Mesothelial cell of epicardium (in vitro differentiated cells): ENCODE measurements around the gene KLHDC4. TPM values are rescaled to one million over a fixed set of nuclear protein-coding genes. Genes with fewer than 3 reads are reported as not detected.

Experiments
- DNase-seq, 2 experiments: peaks; one replicate each; pipeline ENCODE4 v3.0.0; 2021; ENCODE audit warnings: low spot score in 2 of 2; ENCODE audit not compliant: unreplicated experiment in 2 of 2
- H3K27ac Mint-ChIP-seq: 2 replicates; pipeline ENCODE4 v1.8.0; 2021; ENCODE audit warnings: mixed read lengths
- H3K27me3 Mint-ChIP-seq: 2 replicates; pipeline ENCODE4 v1.8.0; 2021; ENCODE audit warnings: low read depth, mixed read lengths
- H3K36me3 Mint-ChIP-seq: 2 replicates; pipeline ENCODE4 v1.8.0; 2021; ENCODE audit warnings: mixed read lengths
- H3K4me1 Mint-ChIP-seq: 2 replicates; pipeline ENCODE4 v1.8.0; 2021; ENCODE audit warnings: mixed read lengths
- H3K4me3 Mint-ChIP-seq: 2 replicates; pipeline ENCODE4 v1.8.0; 2021; ENCODE audit warnings: mild to moderate bottlenecking, moderate library complexity, mixed read lengths
- H3K9me3 Mint-ChIP-seq: 2 replicates; pipeline ENCODE4 v1.8.0; 2021; ENCODE audit warnings: mixed read lengths
- total RNA-seq: library from RNA; stranded (reverse); gene quantifications from 3 replicates; pipeline ENCODE4 v1.2.1, GENCODE V29; 2021
- TF ChIP-seq, protein P1 (sequence below): fragments of 200-600 bp; sonication (generic); IDR thresholded peaks from one replicate; pipeline ENCODE4 v1.5.0; 2021; ENCODE audit warnings: antibody characterized with exemption; ENCODE audit not compliant: unreplicated experiment

Gene KLHDC4
- total RNA-seq, 1 donor from 2014 or later = 52.7 TPM

DNA sequence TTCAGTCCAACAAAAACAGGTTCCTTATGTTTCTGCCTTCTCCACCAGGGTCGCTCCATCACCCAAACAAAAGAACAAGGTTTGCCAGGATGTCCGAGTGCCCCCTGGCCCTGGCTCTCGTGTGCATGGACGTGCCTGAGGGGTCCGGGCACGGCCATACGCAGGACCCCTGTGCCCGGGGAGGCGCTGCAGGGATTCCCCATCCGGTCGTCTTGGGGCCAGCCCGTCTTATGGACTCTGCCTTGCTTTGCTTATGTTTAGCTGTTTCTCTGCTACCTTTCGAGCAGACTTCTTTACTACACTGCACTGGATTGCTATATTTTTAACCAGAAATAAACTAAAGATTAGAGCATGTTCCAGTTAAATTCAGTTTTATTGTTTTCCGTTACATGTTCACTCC is 68.0 kb downstream of the KLHDC4 start:
- DNase-seq = no peak
- H3K36me3 Mint-ChIP-seq = peaks cover 3% of the 10 kb centered on the region
- TF ChIP-seq, protein P1, sequence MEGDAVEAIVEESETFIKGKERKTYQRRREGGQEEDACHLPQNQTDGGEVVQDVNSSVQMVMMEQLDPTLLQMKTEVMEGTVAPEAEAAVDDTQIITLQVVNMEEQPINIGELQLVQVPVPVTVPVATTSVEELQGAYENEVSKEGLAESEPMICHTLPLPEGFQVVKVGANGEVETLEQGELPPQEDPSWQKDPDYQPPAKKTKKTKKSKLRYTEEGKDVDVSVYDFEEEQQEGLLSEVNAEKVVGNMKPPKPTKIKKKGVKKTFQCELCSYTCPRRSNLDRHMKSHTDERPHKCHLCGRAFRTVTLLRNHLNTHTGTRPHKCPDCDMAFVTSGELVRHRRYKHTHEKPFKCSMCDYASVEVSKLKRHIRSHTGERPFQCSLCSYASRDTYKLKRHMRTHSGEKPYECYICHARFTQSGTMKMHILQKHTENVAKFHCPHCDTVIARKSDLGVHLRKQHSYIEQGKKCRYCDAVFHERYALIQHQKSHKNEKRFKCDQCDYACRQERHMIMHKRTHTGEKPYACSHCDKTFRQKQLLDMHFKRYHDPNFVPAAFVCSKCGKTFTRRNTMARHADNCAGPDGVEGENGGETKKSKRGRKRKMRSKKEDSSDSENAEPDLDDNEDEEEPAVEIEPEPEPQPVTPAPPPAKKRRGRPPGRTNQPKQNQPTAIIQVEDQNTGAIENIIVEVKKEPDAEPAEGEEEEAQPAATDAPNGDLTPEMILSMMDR = no peak
- H3K9me3 Mint-ChIP-seq = no peaks in the 10 kb centered on the region
- H3K27ac Mint-ChIP-seq = no peak overlapping the region
- no peaks in the 10 kb centered on the region for H3K27me3 Mint-ChIP-seq
- H3K4me1 Mint-ChIP-seq = no peaks in the 10 kb centered on the region
- H3K4me3 Mint-ChIP-seq = no peak overlapping the region

DNA sequence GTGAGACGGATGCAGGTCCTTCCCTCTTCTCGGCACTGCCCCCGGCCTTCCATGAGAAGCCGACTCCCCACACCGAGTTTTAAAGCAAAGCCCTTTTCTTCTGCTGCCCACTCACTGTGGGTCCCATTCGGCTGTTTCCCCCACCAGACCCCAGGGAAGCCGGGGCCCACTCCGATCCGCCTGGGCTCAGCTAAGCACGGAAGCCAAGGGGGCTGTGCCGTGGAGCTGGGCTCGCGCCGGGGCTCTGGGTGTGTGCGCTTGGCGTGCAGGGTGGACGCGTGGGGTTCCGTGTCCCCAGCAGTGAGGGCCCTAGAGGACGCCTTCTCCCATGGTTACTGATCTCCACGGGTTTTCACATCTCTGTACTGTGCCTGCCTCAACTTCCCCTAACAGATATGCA is 68.5 kb downstream of the KLHDC4 start:
- H3K27me3 Mint-ChIP-seq = no peaks in the 10 kb centered on the region
- H3K4me3 Mint-ChIP-seq = no peak overlapping the region
- peaks cover 3% of the 10 kb centered on the region for H3K36me3 Mint-ChIP-seq
- H3K27ac Mint-ChIP-seq = no peak overlapping the region
- no peaks in the 10 kb centered on the region for H3K9me3 Mint-ChIP-seq
- DNase-seq = no peak
- TF ChIP-seq, protein P1 = no peak
- no peaks in the 10 kb centered on the region for H3K4me1 Mint-ChIP-seq

DNA sequence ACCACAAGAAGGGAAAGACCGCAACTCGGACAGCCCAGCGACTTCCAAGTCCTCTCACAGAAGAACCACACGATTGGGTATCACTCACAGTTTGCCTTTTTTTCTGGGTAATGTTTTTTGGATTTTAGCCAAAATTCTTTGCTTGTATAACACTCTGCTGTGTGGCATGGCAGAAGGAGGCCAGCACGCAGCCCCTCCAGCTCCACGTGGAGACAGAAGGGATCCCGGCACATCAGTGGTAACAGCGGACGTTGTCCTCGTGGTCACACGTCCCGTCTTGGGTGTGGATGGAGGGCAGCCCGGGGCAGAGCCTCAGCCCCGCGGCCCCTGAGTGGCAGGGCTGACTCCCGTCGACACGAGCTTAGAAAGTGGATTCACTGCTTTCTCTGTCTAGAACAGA is 69.1 kb downstream of the KLHDC4 start:
- H3K27me3 Mint-ChIP-seq = no peaks in the 10 kb centered on the region
- no peaks in the 10 kb centered on the region for H3K9me3 Mint-ChIP-seq
- H3K27ac Mint-ChIP-seq = no peak overlapping the region
- no peaks in the 10 kb centered on the region for H3K4me1 Mint-ChIP-seq
- H3K4me3 Mint-ChIP-seq = no peak overlapping the region
- peaks cover 3% of the 10 kb centered on the region for H3K36me3 Mint-ChIP-seq
- TF ChIP-seq, protein P1 = no peak
- no peak for DNase-seq

DNA sequence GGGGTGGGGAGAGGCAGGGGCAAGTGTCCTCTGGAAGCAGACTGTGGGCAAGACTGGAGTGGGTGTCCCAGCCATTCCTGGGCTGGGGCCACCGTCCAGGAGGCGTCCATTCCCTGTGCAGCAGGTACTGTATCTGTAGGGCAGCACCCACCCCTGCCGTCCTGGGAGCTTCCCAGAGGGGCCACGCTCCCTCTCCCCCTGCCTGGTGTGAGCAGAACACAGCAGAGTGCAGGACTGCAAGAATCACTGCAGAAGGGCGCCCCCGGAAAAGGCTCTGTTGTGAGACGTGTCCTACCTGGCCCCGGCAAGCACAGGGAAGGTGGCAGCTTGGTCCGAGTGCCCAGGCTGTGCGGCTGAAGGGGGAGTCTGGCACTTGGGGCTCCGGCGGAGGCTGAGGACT is 70.3 kb downstream of the KLHDC4 start:
- Mint-ChIP-seq H3K4me3 (no peak overlapping the region), H3K27me3 (no peaks in the 10 kb centered on the region), H3K36me3 (peaks cover 3% of the 10 kb centered on the region), H3K9me3 (no peaks in the 10 kb centered on the region), H3K4me1 (no peaks in the 10 kb centered on the region), H3K27ac (no peak overlapping the region)
- TF ChIP-seq, protein P1 = no peak
- DNase-seq = no peak

DNA sequence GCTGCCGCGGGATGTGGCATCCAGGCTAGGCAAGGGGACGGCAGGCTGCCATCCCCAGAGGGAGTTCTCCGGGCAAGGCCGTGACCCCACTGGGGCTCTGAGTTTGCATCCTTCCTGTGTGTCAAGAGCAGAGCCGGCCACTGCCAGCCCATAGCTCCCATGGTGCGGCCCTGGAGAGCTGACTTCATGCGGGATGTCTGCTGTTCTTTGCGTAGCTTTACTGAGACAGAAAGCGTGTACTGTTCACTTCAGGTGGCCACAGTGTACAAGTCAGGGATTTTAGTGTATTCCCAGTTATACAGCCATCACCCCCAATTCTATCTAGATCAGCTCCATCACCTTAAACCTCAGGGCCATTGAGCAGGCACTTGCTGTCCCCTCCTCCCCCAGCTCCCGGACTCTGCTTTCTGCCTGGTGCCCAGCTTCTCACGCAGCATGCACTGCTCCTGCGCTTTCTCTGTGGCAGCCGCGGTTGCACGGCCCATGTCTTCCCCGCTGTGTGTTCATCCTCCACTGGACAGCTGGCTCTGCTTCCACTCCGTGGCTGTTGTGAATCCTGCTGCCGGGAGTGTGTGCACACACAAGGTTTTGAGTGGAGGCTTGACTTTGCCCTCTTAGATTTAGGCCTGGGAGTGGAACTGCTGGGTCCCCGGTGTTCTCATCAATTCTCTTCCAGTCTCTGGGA is 71.2 kb downstream of the KLHDC4 start:
- Mint-ChIP-seq H3K27me3 (no peaks in the 10 kb centered on the region), H3K4me3 (no peak overlapping the region), H3K4me1 (no peaks in the 10 kb centered on the region), H3K27ac (no peak overlapping the region), H3K36me3 (peaks cover 3% of the 10 kb centered on the region), H3K9me3 (no peaks in the 10 kb centered on the region)
- no peak for DNase-seq
- TF ChIP-seq, protein P1 = no peak
